Prostate gland (tissue), 2 donors: ENCODE results near the gene RAB1B.

Experiments used
- CTCF ChIP-seq, 4 experiments: fragments of 200-600 bp in 2 of 4; fragments of 450-650 bp in 2 of 4; sonication (generic) in 2 of 4; IDR thresholded peaks; 1 replicate in 3 of 4; 2 replicates in 1 of 4; pipeline ENCODE4 v1.5.1; 2016 to 2019; ENCODE audit warnings: antibody characterized with exemption in 4 of 4, mild to moderate bottlenecking in 2 of 4, moderate library complexity in 2 of 4
- POLR2AphosphoS5 ChIP-seq: sonication (generic); formaldehyde crosslinking; IDR thresholded peaks from one replicate; pipeline ENCODE4 v1.6.1; 2017; ENCODE audit warnings: antibody characterized with exemption

- no peak for TF ChIP-seq CTCF (IDR thresholded peaks at IDR 0.05)
- TF ChIP-seq POLR2AphosphoS5, result no peak
These were observed 35.7 kb upstream of the RAB1B start for GRCh38 chr11:66232769-66233168.
